Tibial nerve (tissue), 4 donors: ENCODE results near the gene NGFR.

ENCODE experiments used
- EP300 ChIP-seq, 2 donors: sonication (generic); formaldehyde crosslinking; IDR thresholded peaks; one replicate each; pipeline ENCODE4 v1.6.1; 2017; ENCODE audit warnings: antibody characterized with exemption in 2 of 2, mild to moderate bottlenecking in 1 of 2
- POLR2A ChIP-seq, 2 donors: fragments of 450-650 bp; IDR thresholded peaks; one replicate each; pipeline ENCODE4 v1.6.1; 2017; ENCODE audit warnings: antibody characterized with exemption in 2 of 2, mild to moderate bottlenecking in 2 of 2, moderate library complexity in 2 of 2
- TF ChIP-seq, protein P1 (sequence below), 5 experiments: fragments of 200-600 bp in 3 of 5; fragments of 450-650 bp in 2 of 5; sonication (generic) in 3 of 5; IDR thresholded peaks; one replicate each; pipeline ENCODE4 v1.5.1; 2016 to 2019; ENCODE audit warnings: antibody characterized with exemption in 5 of 5, mild to moderate bottlenecking in 3 of 5, moderate library complexity in 2 of 5

DNA sequence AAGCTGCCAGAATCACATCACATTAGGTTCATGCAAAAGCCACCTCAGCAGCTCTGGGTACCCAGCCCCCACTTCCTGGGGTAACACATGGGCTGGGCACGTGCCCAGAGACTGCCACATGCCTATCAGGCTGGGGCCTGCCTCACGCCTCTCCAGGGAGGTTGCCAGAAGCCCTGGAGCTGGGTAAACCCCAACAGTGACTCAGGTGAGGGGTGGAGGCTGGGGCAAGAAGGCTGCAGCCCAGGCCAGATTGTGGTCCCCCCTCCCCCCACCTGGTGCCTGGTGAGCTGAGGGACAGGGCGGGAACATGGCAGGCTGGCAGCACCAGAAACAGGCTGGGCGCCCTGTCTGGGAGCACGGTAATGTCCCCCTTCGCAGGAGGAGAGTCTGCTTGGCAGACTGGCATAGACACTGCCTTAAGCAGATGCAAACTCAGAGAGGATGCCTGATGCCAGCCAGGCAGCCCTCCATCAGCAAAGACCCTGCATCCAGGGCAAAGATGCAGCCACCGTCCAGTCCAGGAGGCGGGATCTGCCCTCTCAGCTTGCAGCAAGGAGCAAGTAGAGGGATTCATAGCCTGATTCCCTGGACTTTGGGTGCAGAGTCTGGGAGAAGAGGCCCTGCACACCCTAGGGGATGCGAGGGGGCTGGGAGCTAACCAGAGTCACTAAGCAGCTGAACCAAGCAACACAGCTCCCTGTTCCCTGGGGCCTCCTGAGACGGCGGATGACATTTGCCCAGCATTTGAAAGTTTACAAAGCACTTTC, 28.8 kb downstream of the NGFR start:
- TF ChIP-seq, protein P1, sequence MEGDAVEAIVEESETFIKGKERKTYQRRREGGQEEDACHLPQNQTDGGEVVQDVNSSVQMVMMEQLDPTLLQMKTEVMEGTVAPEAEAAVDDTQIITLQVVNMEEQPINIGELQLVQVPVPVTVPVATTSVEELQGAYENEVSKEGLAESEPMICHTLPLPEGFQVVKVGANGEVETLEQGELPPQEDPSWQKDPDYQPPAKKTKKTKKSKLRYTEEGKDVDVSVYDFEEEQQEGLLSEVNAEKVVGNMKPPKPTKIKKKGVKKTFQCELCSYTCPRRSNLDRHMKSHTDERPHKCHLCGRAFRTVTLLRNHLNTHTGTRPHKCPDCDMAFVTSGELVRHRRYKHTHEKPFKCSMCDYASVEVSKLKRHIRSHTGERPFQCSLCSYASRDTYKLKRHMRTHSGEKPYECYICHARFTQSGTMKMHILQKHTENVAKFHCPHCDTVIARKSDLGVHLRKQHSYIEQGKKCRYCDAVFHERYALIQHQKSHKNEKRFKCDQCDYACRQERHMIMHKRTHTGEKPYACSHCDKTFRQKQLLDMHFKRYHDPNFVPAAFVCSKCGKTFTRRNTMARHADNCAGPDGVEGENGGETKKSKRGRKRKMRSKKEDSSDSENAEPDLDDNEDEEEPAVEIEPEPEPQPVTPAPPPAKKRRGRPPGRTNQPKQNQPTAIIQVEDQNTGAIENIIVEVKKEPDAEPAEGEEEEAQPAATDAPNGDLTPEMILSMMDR (IDR thresholded peaks at IDR 0.05) = no peak
- TF ChIP-seq POLR2A (IDR thresholded peaks at IDR 0.05) = no peak
- TF ChIP-seq EP300 (IDR thresholded peaks at IDR 0.05) = no peak
